Measurements from ENCODE around the gene SLC24A3. TPM values are rescaled to one million over a fixed set of nuclear protein-coding genes. Genes with fewer than 3 reads are reported as not detected.

Gene SLC24A3
- total and polyA plus RNA-seq, 2 of the 13 experiments (the other 11 are each of a cell fraction or from before 2014, with no cell fraction given) = not detected

- TF ChIP-seq POGK (CRISPR knock-in tag; conservative IDR thresholded peaks at IDR 0.05) (0 out of 2 replicates have a peak, but pooled peaks have one; percentile 27), ZFP82 (CRISPR knock-in tag; IDR thresholded peaks at IDR 0.05; ENCODE audit: borderline replicate concordance) (no peak), POGZ (CRISPR knock-in tag; IDR thresholded peaks at IDR 0.05) (no peak), CHCHD3 (CRISPR knock-in tag; IDR thresholded peaks at IDR 0.05) (peak; percentile 46; the same call in 1 of the 2 replicates), ZNF382 (CRISPR knock-in tag; IDR thresholded peaks at IDR 0.05; ENCODE audit: borderline replicate concordance) (no peak), CBX2 (IDR thresholded peaks at IDR 0.05; ENCODE audit: low read depth, low read length) (no peak), CBX2 (CRISPR knock-in tag; IDR thresholded peaks at IDR 0.05; ENCODE audit: low read depth) (no peak), ZNF235 (CRISPR knock-in tag; IDR thresholded peaks at IDR 0.05; ENCODE audit: borderline replicate concordance) (no peak), SCMH1 (CRISPR knock-in tag; IDR thresholded peaks at IDR 0.05; ENCODE audit: borderline replicate concordance) (no peak), ZNF549 (CRISPR knock-in tag; IDR thresholded peaks at IDR 0.05) (no peak), ZFP36 (IDR thresholded peaks at IDR 0.05; ENCODE audit: borderline replicate concordance, low read depth, low read length, partially characterized antibody) (no peak), MEIS1 (CRISPR knock-in tag; IDR thresholded peaks at IDR 0.05; ENCODE audit: borderline replicate concordance) (peak; percentile 99; the same call in 1 of the 2 replicates)
- TF ChIP-seq, protein P1, sequence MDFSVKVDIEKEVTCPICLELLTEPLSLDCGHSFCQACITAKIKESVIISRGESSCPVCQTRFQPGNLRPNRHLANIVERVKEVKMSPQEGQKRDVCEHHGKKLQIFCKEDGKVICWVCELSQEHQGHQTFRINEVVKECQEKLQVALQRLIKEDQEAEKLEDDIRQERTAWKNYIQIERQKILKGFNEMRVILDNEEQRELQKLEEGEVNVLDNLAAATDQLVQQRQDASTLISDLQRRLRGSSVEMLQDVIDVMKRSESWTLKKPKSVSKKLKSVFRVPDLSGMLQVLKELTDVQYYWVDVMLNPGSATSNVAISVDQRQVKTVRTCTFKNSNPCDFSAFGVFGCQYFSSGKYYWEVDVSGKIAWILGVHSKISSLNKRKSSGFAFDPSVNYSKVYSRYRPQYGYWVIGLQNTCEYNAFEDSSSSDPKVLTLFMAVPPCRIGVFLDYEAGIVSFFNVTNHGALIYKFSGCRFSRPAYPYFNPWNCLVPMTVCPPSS (IDR thresholded peaks at IDR 0.05) = no peak
- TF ChIP-seq, protein P2, sequence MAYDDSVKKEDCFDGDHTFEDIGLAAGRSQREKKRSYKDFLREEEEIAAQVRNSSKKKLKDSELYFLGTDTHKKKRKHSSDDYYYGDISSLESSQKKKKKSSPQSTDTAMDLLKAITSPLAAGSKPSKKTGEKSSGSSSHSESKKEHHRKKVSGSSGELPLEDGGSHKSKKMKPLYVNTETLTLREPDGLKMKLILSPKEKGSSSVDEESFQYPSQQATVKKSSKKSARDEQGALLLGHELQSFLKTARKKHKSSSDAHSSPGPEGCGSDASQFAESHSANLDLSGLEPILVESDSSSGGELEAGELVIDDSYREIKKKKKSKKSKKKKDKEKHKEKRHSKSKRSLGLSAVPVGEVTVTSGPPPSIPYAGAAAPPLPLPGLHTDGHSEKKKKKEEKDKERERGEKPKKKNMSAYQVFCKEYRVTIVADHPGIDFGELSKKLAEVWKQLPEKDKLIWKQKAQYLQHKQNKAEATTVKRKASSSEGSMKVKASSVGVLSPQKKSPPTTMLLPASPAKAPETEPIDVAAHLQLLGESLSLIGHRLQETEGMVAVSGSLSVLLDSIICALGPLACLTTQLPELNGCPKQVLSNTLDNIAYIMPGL (CRISPR knock-in tag; IDR thresholded peaks at IDR 0.05; ENCODE audit: borderline replicate concordance in 1 of 2, low read depth in 1 of 2) = peak; percentile 47 to 61; a peak in 2 of 4 replicates
- TF ChIP-seq, protein P3, sequence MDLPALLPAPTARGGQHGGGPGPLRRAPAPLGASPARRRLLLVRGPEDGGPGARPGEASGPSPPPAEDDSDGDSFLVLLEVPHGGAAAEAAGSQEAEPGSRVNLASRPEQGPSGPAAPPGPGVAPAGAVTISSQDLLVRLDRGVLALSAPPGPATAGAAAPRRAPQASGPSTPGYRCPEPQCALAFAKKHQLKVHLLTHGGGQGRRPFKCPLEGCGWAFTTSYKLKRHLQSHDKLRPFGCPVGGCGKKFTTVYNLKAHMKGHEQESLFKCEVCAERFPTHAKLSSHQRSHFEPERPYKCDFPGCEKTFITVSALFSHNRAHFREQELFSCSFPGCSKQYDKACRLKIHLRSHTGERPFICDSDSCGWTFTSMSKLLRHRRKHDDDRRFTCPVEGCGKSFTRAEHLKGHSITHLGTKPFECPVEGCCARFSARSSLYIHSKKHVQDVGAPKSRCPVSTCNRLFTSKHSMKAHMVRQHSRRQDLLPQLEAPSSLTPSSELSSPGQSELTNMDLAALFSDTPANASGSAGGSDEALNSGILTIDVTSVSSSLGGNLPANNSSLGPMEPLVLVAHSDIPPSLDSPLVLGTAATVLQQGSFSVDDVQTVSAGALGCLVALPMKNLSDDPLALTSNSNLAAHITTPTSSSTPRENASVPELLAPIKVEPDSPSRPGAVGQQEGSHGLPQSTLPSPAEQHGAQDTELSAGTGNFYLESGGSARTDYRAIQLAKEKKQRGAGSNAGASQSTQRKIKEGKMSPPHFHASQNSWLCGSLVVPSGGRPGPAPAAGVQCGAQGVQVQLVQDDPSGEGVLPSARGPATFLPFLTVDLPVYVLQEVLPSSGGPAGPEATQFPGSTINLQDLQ (CRISPR knock-in tag; IDR thresholded peaks at IDR 0.05) = peak; percentile 86; the same call in 1 of the 2 replicates
Measured at GRCh38 chr20:19758501-19759331, 546.3 kb downstream of the SLC24A3 start (continued).
